ENCODE results near the gene CPN2.

GRCh38 chr3:194294199-194294894 is 56.8 kb downstream of the CPN2 start:
- TF ChIP-seq POLR2AphosphoS5 (IDR thresholded peaks at IDR 0.05; ENCODE audit: low read depth, low read length) (no peak), POLR2A (IDR thresholded peaks at IDR 0.05; ENCODE audit: low read depth, low read length) (no peak), TAF1 (IDR thresholded peaks at IDR 0.05; ENCODE audit: borderline replicate concordance, low read depth, low read length) (no peak)

Data from GM12892 (cell line).